ENCODE data around the gene CSTF1. TPM values are rescaled to one million over a fixed set of nuclear protein-coding genes. Genes with fewer than 3 reads are reported as not detected.

The CSTF1 gene
- total and polyA plus RNA-seq, 10 donors, result 9.8 to 45.0 (median 28.5) TPM

DNA sequence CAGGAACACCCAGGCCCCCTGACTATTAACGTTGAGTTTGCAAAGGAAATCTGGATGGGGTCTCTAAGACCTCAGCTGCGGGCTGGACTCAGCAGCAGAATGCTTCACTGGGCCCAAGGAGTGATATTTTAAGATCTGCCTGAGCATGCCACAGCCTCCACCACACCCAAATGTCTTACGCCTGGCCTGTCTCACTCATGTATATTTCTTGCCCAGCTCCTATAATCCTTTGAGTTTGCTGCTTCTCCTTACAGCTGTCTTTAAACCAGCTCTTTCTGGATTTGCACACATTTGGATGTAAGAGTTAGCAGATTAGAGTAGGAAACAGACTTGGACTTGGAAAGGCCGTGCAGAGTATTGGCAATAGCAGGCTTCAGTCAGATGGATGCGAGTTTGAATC, 36.0 kb downstream of the CSTF1 start:
- peak overlapping the region in 1 of 8 donors; percentile 40 for H3K4me3 ChIP-seq
- DNase-seq, result no peak
- H3K36me3 ChIP-seq, result no peaks in the 10 kb centered on the region
- no peaks in the 10 kb centered on the region for H3K9me3 ChIP-seq
- peaks cover 10 to 86% (median 42%) of the 10 kb centered on the region in 6 donors for H3K4me1 ChIP-seq
- WGBS, 5 donors, result 79 to 93% (median 89%) methylated on average over 5 of the region's 5 CpGs
- H3K27ac ChIP-seq, result peak overlapping the region in 7 of 8 donors; percentile 58 to 84 (median 68)
- TF ChIP-seq POLR2A (IDR thresholded peaks at IDR 0.05) (no peak), POLR2AphosphoS5 (IDR thresholded peaks at IDR 0.05) (no peak)
- TF ChIP-seq, protein P1, sequence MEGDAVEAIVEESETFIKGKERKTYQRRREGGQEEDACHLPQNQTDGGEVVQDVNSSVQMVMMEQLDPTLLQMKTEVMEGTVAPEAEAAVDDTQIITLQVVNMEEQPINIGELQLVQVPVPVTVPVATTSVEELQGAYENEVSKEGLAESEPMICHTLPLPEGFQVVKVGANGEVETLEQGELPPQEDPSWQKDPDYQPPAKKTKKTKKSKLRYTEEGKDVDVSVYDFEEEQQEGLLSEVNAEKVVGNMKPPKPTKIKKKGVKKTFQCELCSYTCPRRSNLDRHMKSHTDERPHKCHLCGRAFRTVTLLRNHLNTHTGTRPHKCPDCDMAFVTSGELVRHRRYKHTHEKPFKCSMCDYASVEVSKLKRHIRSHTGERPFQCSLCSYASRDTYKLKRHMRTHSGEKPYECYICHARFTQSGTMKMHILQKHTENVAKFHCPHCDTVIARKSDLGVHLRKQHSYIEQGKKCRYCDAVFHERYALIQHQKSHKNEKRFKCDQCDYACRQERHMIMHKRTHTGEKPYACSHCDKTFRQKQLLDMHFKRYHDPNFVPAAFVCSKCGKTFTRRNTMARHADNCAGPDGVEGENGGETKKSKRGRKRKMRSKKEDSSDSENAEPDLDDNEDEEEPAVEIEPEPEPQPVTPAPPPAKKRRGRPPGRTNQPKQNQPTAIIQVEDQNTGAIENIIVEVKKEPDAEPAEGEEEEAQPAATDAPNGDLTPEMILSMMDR (IDR thresholded peaks at IDR 0.05 in 8 of 11, conservative IDR thresholded peaks at IDR 0.05 in 3 of 11), result no peak
- intact Hi-C loops (cut with DNase I; ENCODE audit: low total_unique reads), result no loop called here
- H3K27me3 ChIP-seq (replicated peaks in 1 of 7), result no peaks in the 10 kb centered on the region

DNA sequence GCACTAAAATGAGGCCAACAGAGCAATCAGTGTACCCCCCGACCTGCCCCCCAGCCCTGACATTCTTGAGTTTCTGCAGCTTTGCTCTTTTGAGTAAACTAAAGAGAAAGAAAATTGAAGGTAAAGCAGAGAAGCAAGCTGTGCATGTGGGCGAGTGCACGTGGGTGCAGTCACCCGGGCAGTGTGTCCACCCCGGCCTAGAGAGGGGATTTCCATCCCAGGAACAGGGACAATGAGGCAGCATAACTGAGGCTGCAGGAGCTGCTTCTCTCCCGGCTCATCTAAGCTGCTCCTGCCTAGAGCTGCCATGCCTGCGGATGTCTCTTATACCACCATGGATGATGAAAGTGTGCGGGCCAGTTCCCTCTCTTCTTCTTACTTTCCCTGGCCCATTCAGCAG, 36.4 kb downstream of the CSTF1 start:
- Histone ChIP-seq H3K4me1 (peaks cover 10 to 86% (median 40%) of the 10 kb centered on the region in 6 donors), H3K9me3 (no peaks in the 10 kb centered on the region), H3K4me3 (peak overlapping the region in 3 of 8 donors; percentile 8 to 40 (median 16)), H3K36me3 (no peaks in the 10 kb centered on the region), H3K27ac (peak overlapping the region in 7 of 8 donors; percentile 58 to 84 (median 68)), H3K27me3 (replicated peaks in 1 of 7) (no peaks in the 10 kb centered on the region)
- 49 to 77% (median 65%) methylated on average over 8 of the region's 8 CpGs for WGBS, 5 donors
- intact Hi-C loops (cut with DNase I; ENCODE audit: low total_unique reads), result no loop called here
- no peak for DNase-seq
- TF ChIP-seq POLR2AphosphoS5 (IDR thresholded peaks at IDR 0.05) (no peak), POLR2A (IDR thresholded peaks at IDR 0.05) (no peak)
- TF ChIP-seq, protein P1 (IDR thresholded peaks at IDR 0.05 in 8 of 11, conservative IDR thresholded peaks at IDR 0.05 in 3 of 11), result no peak

DNA sequence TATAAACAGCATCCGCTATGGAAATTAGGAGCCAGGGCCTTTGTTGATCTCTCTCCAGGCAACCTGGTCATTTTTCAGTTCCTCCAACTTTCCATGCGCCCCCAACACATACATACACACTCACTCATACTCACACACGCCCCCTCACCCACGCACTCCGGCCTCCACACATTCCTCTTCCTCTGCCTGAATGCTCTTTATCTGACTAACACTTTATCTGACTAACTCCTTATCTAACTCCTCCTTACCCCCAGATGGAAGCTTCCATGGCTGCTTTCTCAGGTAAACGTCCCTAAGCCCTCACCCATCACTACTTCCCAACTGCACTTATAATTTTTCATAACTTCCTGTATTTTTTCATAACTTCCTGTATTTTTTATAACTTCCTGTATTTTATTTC, 37.1 kb downstream of the CSTF1 start:
- Histone ChIP-seq H3K27ac (peak overlapping the region in 7 of 8 donors; percentile 58 to 84 (median 68)), H3K27me3 (replicated peaks in 1 of 7) (no peaks in the 10 kb centered on the region), H3K4me3 (peak overlapping the region in 3 of 8 donors; percentile 8 to 40 (median 16)), H3K36me3 (no peaks in the 10 kb centered on the region), H3K9me3 (no peaks in the 10 kb centered on the region), H3K4me1 (peaks cover 10 to 84% (median 37%) of the 10 kb centered on the region in 6 donors)
- 36 to 55% (median 44%) methylated on average over 6 of the region's 6 CpGs for WGBS, 5 donors
- intact Hi-C loops (cut with DNase I; ENCODE audit: low total_unique reads), result no loop called here
- no peak for DNase-seq
- no peak for TF ChIP-seq POLR2AphosphoS5 (IDR thresholded peaks at IDR 0.05)
- no peak for TF ChIP-seq POLR2A (IDR thresholded peaks at IDR 0.05)
- TF ChIP-seq, protein P1 (IDR thresholded peaks at IDR 0.05 in 8 of 11, conservative IDR thresholded peaks at IDR 0.05 in 3 of 11), result no peak

DNA sequence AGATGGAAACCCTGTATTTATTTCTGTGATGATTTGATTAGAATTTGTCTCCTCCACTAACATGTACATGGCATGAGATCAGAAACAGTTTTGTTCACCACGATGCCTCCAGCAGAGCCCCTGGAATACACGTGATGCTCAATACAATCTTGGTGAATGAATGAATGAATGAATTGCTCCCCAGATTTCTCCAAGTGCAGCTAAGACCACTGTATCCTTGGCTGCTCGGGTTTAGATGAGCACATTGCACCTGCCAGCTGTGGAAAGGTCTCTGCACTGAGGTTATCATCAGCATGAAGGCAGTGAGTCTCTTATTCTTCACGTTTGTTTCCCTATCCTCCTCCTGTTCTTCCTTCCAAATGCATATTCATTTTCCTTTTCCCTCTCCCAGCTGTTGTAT, 37.5 kb downstream of the CSTF1 start:
- Histone ChIP-seq H3K27ac (peak overlapping the region in 7 of 8 donors; percentile 58 to 84 (median 68)), H3K9me3 (no peaks in the 10 kb centered on the region), H3K27me3 (replicated peaks in 1 of 7) (no peaks in the 10 kb centered on the region), H3K36me3 (no peaks in the 10 kb centered on the region), H3K4me1 (peaks cover 10 to 80% (median 36%) of the 10 kb centered on the region in 6 donors), H3K4me3 (peak overlapping the region in 3 of 8 donors; percentile 8 to 40 (median 16))
- 33 to 54% (median 40%) methylated on average over 4 of the region's 4 CpGs for WGBS, 5 donors
- DNase-seq, result no peak
- intact Hi-C loops (cut with DNase I; ENCODE audit: low total_unique reads), result no loop called here
- TF ChIP-seq POLR2AphosphoS5 (IDR thresholded peaks at IDR 0.05) (no peak), POLR2A (IDR thresholded peaks at IDR 0.05) (no peak)
- TF ChIP-seq, protein P1 (IDR thresholded peaks at IDR 0.05 in 8 of 11, conservative IDR thresholded peaks at IDR 0.05 in 3 of 11), result no peak
